NOMO-1 (cell line): Measurements from ENCODE around the gene KRTAP10-1.
"Not testable (repeated sequence)": the region's sequence is repeated elsewhere in the genome, so short reads cannot be mapped to it uniquely, and the experiment has no call there.

Experiments used
- DNase-seq, 2 experiments: peaks; one replicate each; lab custom pipeline; 2025; ENCODE audit not compliant: unreplicated experiment in 2 of 2; lab: John Stamatoyannopoulos, UW

KRTAP10-1 gene

GRCh38 chr21:44506279-44507255, 33.4 kb downstream of the KRTAP10-1 start:
- DNase-seq = no peak

GRCh38 chr21:44505673-44506278, 34.2 kb downstream of the KRTAP10-1 start:
- DNase-seq = no peak

GRCh38 chr21:44503901-44504399, 36.0 kb downstream of the KRTAP10-1 start:
- no peak for DNase-seq

- DNase-seq = not testable (repeated sequence)
Measured at GRCh38 chr21:44503006-44503889, 36.7 kb downstream of the KRTAP10-1 start.

- DNase-seq = no peak
Measured at GRCh38 chr21:44502171-44502958, 37.6 kb downstream of the KRTAP10-1 start.

GRCh38 chr21:44500111-44500510, 39.9 kb downstream of the KRTAP10-1 start:
- no peak for DNase-seq

- DNase-seq = no peak
Measured at GRCh38 chr21:44499631-44500030, 40.4 kb downstream of the KRTAP10-1 start.

GRCh38 chr21:44499211-44499560, 40.8 kb downstream of the KRTAP10-1 start:
- no peak for DNase-seq

- no peak for DNase-seq
Measured at GRCh38 chr21:44498280-44499210, 41.5 kb downstream of the KRTAP10-1 start.

- DNase-seq = no peak
Measured at GRCh38 chr21:44497703-44498126, 42.3 kb downstream of the KRTAP10-1 start.

GRCh38 chr21:44496564-44497550, 43.1 kb downstream of the KRTAP10-1 start:
- DNase-seq = no peak

GRCh38 chr21:44495611-44496563, 44.1 kb downstream of the KRTAP10-1 start:
- no peak for DNase-seq

GRCh38 chr21:44494956-44495355, 45.0 kb downstream of the KRTAP10-1 start:
- DNase-seq = no peak

- DNase-seq = no peak
Measured at GRCh38 chr21:44494418-44494817, 45.6 kb downstream of the KRTAP10-1 start.

- DNase-seq = no peak
Measured at GRCh38 chr21:44492567-44493385, 47.2 kb downstream of the KRTAP10-1 start.

- DNase-seq = no peak
Measured at GRCh38 chr21:44490816-44491215, 49.2 kb downstream of the KRTAP10-1 start.
